ENCODE results near the gene FAIM2.

DNA sequence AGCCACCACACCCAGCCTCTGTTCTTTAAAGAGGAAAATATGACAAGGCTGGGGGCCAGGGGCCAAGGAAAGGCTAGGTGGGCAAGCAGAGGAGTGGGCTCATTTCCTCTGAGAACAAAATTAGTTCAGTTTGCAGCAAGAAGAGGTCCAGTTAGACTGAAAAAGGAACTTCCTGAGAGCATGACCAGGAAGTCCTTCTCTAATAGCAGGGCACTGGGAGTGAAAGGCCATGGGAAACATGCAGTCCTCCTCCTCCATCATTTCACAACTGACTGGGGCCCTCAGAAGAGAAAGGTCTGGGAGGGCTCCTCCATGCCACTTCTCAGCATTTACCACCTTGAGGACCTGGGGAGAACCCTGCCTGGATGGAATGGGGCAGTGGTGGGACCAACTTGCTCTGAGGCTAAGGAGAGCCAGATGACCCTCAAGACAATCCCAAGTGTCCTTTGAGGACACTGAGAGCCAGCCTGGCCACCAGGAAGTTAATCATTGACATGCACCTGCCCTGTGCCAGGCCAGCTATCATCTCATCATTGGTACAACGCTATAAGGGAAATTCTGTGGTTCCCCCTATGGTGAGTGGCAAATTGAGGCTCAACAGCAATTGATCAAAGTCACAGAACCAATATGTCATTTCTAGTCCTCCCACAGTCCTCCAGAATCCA lies 48.8 kb upstream of the FAIM2 start:
- no peak for TF ChIP-seq CTCF (conservative IDR thresholded peaks at IDR 0.05)
- no peak for TF ChIP-seq ZFX (IDR thresholded peaks at IDR 0.05)

Measured in C4-2B (cell line).